COR-L47 (cell line): ENCODE measurements around the gene MCF2L.
"Not testable (repeated sequence)": the region's sequence is repeated elsewhere in the genome, so short reads cannot be mapped to it uniquely, and the experiment has no call there.

Experiments used
- DNase-seq: peaks from one replicate; lab custom pipeline; 2025; lab: John Stamatoyannopoulos, UW

MCF2L gene

DNA sequence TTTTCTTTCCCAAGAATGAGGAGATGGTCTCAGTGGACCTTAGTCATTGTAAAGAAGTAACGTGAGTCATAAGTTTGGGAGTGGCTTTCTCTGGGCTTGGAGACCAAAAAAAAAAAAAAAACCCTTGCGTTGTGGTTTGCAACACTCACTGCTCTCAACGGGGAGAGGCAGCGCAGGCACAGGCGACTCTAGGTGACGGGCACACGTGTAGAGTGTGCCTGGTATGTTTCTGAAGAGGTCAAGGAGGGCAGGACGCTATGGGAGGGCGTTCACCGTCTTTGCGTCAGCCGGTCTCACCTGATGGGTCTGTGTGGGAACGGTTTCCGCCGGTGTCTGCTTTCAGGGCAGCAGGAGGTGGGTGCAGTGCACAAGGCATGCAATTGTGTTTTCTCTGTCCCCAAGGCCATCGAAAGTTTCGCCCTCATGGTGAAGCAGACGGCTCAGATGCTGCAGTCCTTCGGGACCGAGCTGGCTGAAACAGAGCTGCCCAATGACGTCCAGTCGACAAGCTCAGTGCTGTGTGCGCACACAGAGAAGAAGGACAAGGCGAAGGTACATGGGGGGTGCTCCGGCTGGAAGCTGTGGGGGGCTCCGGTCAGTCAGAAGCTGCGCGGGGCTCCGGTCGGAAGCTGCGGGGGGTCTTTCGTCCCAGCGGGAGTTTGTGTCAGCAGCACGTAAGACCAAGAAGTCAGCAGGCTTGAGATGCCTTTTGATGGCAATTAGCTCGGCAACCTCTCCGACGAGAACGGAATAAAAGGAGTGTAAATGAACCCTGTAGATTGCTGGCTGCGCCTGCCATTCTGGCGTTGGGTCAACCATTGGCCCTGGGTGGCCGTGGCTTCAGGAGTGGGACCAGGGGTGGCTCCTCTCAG lies 95.8 kb downstream of the MCF2L start:
- DNase-seq, result no peak

DNA sequence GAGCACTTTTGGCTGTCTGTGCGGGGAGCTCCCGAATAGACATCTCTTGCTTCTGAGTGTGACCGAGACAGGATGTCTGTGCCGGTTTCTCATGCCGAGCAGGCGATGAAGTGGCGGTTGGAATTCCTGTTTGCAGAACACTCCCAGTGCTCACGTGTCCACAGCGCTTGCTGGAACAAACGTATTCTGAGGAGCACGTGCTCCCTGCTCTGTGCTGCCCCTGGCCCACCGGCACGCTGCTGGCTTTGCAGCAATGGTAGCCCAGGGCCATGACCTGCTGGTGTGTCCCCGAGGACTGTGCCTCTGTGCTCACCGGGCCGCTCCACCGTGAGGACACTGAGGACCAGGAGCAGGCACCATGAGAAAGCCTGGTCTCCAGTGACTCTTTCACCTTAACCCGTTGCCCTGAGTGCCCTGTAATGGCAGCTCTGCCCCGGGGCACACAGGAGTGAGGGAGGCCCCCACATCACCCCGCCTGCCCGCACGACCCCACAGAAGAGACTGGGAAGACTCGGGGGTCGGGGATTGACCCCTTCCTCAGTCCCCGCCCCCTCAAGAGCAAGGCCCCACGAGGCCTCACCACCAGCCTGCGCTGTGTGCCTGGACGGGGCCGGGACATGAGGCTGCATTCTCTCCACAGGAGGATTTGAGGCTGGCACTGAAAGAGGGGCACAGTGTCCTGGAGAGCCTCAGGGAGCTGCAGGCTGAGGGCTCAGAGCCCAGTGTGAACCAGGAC lies 96.6 kb downstream of the MCF2L start:
- no peak for DNase-seq

DNA sequence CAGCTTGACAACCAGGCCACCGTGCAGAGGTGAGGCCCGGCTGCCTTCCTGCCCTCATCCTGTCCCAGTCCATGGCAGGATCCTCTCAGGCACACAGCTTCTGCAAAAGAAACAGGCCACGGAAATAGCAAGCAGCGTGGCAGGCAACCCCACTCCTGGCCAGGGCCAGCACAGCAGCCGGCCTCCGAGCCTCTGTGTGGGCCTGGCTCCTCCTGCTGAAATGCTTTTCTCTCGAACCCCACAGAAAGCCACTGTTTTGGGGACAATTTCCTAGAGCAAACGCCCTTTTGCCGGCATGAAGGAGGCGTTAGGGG lies 97.1 kb downstream of the MCF2L start:
- DNase-seq, result no peak

DNA sequence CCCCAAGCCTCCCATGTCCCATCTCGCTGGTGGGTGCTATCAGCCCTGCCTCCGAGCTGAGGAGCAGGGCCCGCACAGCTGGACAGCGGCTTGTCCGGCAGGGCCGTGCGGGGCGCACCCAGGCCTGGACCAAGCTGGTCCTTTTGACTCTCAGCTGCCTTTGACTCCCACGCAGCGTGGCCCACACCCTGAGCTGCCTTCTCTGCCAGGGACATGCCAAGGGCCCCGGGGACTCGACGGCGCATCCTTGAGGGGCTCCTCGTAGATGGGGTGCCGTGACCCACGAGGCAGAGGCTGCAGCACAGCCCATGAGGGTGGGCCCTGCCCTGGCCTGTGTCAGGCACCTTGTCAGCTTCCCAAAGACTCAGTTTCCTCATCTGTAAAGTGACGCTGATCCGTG lies 97.7 kb downstream of the MCF2L start:
- DNase-seq, result no peak

DNA sequence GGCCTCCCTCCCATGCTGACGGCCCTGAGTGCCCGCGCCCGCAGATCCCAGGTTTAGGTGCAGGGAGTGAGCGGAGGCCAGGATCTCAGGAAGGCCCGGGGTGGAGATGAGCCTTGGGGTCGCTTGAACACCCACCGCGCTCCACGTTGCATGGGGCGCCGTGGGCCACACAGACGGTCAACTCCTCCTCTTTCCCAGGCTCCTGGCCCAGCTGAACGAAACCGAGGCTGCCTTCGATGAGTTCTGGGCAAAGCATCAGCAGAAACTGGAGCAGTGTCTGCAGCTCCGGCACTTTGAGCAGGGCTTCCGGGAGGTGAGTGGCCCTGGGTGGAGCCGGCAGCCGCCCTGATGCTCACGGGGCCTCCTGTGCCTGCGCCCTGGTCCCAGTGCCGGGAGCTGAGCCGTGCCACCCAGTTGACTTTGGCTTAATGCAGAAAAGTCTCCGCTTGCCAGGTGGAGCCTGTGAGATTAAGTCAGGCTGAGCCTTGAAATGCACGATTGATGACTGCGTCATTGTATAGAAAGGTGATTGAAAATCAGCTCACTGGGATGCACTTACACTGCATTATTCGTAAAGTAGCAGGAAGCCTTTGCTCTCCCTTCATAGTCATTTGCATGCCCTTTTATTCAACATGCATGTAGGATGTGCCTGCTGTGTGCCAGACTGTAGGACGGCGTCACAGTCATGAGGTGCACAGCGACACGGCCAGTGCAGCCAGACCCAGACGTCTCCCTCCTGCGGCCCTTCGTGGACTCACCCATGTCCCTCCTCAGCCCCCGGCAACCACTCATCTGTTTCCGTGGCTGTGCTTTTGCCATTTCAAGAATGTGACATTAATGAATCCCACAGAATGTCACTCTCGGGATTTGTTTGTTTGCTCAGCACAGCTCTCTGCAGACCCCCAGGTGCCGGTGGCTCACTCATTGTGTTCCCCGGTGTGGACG lies 101.1 kb downstream of the MCF2L start:
- DNase-seq, result no peak

DNA sequence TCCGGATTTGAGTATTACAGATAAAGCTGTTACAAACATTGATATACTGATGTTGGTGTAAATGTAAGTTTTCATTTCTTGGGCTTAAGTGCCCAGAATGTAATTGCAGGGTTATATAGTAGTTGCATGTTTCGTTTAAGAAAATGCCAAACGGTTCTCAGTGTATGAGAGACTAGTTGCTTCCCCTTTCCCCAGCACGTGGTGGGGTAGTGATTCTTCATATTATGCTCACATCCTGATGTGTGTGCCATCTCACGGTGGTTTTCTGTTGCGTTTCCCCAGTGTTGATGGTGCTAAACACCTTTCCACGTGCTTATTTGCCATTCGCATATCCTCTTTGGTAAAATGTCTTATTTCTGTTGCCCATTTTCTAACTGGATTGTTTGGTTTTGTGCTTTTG lies 101.8 kb downstream of the MCF2L start:
- DNase-seq, result no peak

DNA sequence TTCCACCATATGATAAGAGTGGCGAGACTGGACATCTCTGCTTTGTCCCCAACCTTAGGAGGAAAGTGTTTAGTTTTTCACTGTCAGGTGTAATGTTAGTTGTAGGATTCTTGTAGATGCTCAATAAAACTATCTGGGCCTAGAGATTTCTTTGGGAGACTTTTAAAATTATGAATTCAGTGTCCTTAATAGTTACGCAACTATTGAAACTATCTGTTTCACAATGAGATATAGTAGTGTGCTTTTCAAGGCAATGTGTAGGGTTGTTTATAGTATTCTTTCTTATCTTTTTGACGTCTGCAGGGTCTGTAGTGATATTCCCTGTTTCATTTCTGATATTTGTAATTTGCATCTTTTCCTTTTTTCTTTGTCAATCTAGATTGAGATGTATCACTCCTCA lies 103.4 kb downstream of the MCF2L start:
- no peak for DNase-seq

DNA sequence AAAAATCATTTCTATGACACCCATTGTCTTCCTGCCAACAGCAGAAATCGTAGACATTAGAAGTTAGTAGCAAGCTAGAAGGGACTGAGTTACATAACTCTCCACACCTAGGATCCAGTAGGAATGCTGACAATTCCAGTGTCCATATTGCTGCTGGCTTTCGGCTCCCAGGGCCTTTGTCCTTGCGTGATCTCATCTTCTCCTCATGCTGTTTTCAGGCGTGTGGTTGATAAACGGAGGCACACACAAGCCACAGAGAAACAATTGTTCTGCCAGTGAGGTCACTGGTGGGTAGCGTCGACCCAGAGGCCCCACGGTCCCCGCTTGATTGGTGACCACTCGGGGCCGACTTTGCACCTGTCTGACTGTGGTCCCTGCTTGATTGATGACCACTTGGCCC lies 104.9 kb downstream of the MCF2L start:
- DNase-seq, result no peak

DNA sequence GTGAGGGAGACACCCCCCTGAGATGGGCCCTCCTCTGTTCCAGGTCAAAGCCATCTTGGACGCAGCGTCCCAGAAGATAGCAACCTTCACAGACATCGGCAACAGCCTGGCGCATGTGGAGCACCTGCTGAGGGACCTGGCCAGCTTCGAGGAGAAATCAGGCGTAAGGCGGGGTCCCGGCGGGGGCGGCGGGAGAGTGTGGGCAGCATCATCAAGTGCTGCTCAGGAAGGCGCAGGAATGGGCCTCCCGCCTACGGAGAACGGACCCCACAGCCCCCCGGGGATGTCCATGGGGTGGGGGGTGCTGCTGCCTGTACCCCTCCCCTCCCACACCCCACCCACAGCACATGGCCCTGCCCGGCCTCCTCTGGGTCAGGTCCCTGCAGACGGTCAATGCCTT lies 105.4 kb downstream of the MCF2L start:
- DNase-seq, result no peak

DNA sequence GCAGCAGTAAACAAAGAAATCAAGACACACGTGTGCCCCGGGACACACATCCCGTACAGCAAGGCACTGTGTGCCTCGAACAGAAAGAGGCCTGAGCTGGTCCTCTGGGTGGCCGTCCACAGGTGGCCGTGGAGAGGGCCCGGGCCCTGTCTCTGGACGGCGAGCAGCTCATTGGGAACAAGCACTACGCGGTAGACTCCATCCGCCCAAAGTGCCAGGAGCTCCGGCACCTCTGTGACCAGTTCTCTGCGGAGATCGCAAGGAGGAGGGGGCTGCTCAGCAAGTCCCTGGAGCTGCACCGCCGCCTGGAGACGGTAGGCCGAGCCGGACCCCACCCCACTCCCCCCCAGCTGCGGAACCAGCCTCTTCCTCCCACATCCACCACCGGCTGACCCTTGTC lies 105.9 kb downstream of the MCF2L start:
- no peak for DNase-seq

DNA sequence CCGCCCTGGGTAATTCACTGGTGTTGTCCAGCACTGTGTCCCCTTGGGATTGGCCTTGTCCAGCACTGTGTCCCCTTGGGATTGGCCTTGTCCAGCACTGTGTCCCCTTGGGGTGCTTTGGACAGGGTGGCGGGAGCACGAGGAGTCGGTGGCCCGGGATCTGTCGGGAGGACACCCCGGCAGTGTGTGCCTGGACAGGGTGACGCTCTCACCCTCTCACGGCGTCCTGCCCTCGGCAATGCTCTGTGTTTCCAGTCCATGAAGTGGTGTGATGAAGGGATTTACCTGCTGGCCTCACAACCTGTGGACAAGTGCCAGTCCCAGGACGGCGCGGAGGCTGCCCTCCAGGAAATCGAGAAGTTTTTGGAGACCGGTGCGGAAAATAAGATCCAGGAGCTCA lies 106.7 kb downstream of the MCF2L start:
- no peak for DNase-seq

DNA sequence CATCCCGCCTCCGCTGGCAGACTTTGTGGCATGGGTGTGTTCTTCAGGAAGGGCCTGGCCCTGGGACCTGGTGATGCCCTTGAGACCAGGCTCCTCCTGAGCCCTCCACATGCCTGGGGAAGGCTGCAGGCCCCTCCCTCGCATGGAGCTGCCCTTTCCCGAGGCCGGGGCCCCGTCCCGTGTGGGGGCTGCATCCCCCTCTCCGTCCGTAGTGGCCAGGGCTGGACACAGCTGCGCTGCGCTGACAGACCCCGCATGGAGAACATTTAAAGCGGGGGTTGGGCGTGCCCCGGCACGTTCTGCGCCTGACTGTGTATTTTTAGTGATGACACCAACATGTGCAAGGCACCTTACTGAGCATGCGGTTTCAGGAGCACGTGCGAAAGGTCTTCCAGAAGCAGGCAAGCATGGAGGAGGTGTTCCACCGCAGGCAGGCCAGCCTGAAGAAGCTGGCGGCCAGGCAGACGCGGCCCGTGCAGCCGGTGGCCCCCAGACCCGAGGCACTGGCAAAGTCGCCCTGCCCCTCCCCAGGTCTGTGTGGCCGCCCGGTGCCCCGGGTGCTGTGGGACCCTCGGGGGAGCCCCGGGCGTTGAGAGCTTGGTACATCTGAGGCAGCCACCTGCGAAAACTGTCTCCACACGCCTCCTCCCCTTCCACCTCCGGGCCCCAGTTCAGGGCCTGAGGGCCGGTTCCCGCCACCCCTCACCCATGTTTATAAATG lies 107.8 kb downstream of the MCF2L start:
- DNase-seq, result no peak

DNA sequence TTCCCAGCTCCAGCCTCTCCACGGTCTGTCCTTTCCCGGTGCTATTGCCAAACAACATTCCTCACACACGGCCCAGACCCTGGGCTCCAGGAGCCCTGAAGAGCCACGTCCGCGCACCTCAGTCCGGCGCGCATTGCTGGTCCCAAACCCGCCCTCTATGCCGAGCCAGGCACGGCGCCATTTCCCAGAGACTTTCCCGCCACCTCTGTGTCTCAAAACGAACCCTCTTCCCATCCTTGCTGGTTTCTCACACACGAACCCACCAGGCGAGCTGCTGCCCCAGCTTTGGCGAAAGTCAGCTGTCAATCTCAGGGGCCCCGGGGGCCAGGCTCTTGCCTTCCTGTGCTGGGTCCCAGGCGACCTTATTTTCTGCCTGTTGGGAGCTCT lies 108.5 kb downstream of the MCF2L start:
- no peak for DNase-seq

DNA sequence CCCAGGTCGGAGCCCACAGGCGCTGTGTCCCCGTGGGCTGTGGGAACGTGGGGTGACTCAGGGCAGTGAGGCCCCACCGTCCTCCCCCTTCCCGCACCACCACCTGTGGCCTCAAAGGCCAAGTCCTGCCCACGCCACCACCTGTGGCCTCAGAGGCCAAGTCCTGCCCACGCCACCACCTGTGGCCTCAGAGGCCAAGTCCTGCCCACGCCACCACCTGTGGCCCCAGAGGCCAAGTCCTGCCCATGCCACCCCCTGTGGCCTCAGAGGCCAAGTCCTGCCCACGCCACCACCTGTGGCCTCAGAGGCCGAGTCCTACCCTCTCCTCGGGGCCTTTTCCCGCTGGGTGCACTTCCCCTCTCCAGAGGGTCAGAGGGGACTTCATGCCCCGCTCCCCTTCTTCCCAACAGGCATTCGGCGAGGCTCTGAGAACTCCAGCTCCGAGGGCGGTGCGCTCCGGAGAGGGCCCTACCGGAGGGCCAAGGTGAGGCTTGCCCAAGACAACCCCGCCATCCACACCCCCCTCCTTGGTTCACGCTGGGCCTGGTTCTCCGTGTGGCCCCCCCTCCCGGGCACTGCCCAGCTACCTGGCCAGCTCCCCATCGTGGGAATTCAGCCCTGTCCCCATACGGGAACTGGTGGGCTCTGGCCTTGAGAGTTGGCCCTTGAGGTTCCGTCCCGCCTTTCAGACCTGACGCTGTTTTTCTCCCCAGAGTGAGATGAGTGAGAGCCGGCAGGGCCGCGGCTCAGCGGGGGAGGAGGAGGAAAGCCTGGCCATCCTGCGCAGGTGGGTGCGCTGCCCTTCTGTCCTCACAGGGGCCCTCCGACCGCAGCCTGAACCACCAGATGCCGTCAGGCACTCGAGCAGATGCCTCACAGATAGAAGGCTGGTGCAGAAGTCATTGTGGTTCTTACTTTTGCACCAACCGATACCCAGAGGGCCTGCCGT lies 109.2 kb downstream of the MCF2L start:
- no peak for DNase-seq

DNA sequence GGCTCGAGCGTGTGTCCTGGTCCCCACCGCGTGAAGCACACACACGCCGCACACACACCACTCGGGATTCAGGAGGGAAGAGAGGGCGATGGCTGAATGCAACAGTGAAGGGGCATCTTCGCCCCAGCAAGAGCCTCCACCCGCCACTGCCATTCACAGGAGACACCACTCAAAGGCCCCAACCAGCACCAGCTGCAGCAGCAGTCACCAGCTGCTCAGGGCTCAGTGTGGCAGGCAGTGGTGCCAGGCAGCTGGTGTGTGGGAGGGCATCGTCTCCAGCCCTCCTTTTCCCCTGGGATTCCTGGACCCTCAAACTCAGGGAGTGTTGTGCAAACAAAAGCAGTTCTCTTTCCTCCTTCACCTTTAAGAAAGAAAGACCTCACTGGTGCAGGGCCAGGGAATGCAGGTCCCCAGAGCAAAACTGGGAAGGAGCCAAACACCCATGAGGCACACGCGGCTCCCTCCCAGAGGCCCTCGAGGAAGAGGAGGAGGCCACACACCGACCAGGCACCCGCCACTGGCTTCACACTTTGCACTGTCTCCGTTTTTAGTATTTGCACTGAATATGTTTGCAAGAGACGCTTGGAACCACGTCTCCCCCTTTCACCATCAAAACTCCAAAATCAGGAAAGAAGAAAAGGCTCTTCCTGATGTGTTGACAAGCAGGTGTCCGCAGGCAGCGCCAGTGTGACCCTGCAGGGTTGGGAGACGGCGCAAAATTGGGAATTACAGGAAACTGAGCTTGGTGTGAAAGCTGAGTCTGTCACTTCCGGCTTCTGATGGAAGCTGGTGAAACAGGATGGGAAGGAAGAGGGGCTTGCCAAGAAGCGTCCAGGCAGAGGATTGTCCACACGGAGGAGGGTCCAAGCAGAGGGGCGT lies 110.1 kb downstream of the MCF2L start:
- no peak for DNase-seq

DNA sequence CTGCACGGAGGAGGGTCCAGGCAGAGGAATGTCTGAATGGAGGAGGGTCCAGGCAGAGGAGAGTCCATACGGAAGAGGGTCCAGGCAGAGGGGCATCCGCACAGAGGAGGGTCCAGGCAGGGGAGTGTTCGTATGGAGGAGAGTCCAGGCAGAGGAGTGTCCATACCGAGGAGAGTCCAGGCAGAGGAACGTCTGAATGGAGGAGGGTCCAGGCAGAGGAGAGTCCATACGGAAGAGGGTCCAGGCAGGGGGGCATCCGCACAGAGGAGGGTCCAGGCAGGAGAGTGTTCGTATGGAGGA lies 110.7 kb downstream of the MCF2L start:
- not testable (repeated sequence) for DNase-seq

DNA sequence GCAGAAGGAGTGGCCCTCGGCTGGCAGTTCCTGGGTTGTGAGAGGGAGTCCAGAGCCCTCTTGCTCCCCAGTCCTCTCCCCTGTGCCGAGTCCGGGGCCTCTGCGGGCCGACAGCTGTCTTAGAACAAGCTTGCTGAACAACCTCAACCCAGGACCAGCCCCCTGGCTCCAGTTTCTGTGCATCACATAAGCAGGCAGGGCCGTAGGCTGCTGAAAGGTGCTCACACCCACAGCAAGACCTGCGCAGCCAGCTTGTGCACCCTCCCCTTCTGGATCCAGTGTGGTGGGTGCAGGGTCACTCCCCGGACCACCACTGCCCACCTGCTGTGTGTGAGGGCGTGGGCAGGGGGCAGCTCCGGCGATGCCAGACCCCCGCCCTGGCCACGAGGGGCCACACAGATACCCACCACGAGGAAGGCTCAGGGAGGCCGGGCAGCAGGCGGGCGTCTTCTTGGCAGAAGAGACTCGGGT lies 111.4 kb downstream of the MCF2L start:
- no peak for DNase-seq

DNA sequence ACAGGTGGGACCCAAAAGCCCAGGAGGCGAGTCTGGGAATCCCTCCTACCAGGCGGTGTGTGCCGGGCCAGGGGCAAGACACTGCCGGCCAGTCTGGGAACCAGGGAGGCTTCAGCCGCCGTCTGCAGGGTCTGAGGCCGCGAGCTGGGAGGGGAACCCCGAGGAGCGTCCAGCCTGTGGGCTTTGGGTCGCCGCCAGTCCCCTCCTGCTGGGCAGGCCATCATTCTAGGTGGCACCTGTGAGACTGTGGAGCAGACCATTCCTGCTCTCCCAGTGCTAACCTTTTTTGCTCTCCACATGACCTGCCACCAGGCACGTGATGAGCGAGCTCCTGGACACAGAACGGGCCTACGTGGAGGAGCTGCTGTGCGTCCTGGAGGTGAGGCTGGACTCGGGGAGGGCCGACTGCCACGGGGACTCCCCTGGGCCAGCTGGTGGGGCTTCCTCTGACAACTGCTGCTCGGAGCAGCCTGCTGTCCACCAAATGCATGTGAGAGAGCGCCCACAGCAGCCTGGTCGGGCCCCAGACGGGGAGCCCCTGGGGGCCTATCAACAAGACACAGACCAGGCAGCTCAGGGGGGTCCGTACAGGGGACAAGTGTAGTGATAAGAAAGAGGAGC lies 112.0 kb downstream of the MCF2L start:
- DNase-seq, result no peak
